AG09319 (cell line): ENCODE data around the gene SPATA2.
"Not testable (repeated sequence)": the region's sequence is repeated elsewhere in the genome, so short reads cannot be mapped to it uniquely, and the experiment has no call there.

ENCODE experiments used
- DNase-seq: peaks from one replicate; pipeline ENCODE4 v3.0.0-alpha.2; 2010; ENCODE audit warnings: low read depth; ENCODE audit errors: extremely low read depth
- TF ChIP-seq, protein P1 (sequence below): IDR thresholded peaks from 2 replicates; pipeline ENCODE4 v1.5.1; 2011; ENCODE audit warnings: low read depth, mild to moderate bottlenecking, inconsistent platforms, low read length, moderate library complexity

Gene SPATA2

DNA sequence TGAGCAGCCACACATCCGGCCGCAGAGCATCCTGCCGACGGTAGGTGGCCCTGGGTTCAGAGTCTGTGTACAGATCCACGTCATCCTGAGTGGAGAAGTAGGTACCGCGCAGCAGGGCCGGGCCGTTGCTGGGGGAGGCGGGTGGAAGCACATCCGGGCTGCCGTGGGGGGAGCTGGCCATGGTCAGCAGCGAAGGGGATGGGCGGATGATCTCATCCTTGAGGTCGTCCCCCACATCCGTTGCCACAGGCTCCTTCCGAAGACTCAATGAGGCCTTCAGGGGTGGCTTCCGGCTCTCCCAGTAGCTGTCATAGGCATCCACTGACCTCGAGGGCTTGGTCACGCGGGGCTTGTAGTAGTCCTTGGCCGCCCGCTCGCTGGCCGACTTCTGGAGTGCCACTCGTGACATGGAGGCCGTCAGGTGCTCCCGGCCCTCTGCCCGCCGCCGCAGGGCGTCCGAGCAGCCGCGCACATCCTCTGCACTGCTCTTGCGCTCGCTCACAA, 9.2 kb downstream of the SPATA2 start:
- no peak for DNase-seq
- TF ChIP-seq, protein P1, sequence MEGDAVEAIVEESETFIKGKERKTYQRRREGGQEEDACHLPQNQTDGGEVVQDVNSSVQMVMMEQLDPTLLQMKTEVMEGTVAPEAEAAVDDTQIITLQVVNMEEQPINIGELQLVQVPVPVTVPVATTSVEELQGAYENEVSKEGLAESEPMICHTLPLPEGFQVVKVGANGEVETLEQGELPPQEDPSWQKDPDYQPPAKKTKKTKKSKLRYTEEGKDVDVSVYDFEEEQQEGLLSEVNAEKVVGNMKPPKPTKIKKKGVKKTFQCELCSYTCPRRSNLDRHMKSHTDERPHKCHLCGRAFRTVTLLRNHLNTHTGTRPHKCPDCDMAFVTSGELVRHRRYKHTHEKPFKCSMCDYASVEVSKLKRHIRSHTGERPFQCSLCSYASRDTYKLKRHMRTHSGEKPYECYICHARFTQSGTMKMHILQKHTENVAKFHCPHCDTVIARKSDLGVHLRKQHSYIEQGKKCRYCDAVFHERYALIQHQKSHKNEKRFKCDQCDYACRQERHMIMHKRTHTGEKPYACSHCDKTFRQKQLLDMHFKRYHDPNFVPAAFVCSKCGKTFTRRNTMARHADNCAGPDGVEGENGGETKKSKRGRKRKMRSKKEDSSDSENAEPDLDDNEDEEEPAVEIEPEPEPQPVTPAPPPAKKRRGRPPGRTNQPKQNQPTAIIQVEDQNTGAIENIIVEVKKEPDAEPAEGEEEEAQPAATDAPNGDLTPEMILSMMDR: no peak

DNA sequence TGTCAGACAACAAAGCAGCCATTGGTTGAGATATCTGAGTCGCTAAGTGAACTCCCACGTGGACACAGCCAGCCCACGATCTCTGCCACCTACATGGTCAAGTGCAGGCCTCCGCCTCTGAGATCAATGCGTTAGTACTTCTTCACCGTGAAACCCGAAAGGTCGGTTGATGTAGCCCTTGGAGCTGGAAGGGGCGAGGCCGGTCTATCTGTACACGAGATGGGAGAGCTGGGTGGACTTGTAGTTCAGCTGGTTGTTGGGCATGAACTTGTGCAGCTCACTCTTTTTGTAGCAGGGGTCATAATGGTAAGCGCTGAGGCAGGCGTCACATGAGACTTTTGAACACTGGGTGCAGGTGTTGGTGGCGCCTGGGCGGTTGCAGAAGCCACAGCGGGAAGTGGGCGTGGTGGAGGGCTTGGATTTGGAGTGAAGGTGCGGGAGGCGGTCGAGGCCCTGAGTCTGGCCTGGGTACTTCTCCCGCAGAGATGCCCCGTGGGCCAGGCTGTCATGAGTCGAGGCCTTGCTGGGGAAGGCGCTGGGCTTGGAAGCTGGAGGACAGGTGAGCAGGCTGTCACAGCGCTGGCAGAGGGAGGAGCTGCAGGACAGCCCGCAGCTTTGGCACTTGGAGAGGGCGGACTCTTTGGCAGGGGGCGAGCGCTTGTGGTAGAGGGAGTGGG, 9.8 kb downstream of the SPATA2 start:
- TF ChIP-seq, protein P1: no peak
- no peak for DNase-seq

DNA sequence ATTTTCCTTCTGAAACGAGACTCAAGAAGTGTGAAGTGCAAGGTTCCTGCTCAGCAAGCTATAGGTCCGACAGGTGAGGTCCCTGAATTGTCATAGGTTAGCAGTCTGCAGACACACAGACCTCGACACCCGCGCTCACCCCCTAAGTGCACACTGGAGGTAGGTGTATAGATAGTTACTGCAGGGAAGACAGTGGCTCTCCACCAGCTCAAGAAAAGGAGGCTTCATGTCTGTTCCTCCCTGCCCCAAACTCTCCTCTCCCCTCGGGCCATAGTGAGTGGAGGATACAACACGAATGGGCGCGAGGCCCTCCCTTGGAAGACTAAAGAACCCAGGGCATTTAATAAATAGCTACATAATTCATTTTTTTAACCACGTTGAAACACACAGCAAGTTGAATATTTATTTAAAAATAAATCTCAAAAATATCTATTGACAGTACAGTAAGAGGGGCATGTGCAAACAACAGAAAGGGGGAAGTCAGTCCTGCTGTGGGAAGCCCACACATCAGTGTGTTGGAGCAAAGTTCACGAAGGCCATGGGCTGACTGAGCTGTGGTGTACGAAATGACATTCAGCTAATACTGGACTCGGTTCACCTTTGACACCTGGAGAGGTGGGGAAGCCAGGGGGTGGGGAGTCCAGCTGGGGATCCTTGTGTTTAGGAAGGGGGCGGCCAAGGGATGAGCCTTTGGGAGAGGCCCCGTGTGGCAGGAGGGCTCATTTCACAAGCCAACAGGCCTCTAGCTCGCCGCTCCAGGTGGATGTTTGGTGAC, 10.7 kb downstream of the SPATA2 start:
- DNase-seq: no peak
- TF ChIP-seq, protein P1: no peak

DNA sequence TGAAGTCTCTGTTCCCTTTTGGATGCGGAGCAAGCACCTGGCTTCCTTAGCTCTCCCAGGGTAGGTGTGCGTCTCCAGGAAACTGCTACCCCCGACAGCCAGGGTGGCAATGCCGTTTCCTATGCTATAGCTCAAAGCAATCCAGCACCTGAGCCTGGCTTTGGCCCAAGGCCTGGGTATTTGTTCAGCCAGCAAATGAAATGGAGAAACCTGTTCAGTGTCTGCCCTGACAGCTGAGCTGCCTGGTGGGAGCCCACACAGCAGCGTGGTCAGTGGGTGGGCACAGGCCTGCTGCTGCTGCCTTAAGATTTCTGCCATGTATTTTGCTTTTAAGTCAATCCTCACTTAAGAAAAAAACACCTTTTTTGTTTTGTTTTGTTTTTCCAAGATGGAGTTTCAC, 13.7 kb downstream of the SPATA2 start:
- TF ChIP-seq, protein P1: no peak
- no peak for DNase-seq

DNA sequence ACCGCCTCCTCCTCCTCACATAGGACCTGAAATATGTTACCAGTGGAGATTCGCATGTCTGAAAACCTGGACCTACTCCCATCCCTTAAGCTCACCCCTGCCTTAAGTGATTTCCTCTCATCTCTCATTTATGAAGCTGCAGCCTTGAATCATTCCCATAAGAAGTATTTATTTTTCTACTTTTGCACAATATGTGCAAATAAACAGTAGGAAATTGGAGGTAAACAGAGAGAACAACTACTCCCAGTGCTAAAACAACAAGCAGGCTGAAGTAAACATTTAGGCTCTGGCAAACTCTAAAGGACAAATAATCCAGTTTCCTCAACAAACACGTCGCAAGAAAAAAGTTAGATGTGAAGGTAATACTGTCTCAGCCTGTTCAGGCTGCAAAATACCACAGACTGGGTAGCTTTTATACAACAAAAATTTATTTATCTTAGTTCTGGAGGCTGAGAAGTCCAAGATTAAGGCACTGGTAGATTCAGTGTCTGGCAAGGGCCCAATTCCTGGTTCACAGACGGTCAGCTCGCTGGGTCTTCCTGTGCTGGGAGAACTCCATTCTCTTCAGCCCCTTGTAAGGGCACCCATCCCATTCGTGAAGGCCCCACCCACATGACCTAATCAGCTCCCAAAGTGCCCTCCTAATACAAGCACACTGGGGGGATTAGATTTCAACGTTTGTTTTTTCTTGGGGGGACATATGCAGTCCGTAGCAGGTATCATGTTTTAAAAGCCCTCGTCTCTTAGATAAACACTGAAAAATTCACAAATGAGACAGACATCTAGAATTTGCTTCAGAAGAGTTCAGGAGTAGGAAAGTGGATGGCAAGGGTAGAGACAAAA, 15.6 kb downstream of the SPATA2 start:
- TF ChIP-seq, protein P1: no peak

DNA sequence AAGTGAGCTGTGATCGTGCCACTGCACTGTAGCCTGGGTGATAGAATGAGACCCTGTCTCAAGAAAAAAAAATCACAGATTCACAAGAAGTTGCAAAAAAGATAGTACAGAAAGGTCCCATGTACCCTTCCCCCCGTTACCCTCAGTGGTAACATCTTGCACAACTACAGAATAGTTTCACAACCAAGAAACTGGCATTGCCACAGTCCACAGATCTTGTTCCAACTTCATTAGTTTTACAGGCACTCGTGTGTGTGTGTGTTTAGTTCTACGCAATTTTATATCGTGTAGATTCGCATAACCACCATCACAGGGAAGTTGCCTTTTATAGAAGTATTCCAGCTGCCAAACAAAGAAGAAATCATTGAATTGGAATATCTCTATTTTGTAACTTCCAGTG, 19.1 kb downstream of the SPATA2 start:
- TF ChIP-seq, protein P1: no peak
- no peak for DNase-seq

More for the DNA sequence above, 15.6 kb downstream of the SPATA2 start:
- no peak for DNase-seq

DNA sequence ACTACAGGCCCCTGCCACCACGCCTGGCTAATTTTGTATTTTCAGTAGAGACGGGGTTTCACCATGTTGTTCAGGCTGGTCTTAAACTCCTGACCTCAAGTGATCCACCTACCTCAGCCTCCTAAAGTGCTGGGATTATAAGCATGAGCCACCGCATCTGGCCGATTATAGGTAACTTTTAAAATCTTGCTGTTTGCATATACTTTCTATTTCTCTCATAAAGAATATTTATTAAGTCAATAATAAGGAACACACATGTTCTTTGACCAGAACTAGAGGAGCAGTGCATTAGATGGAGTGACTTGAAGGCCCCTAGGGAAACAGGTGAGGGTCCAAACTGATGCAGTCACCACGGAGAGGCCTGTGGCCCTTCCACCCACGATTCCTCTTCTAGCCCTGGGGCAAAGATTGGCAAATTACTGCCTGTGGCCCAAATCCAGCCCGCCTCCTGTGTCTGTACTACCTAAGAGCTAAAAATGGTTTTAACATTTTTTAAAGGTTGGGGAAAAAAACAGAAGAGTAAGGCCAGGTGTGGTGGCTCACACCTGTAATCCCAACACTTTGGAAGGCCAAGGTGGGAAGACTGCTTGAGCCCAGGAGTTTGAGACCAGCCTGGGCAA, 19.7 kb downstream of the SPATA2 start:
- DNase-seq: not testable (repeated sequence)
